ENCODE measurements around the gene SLC25A18. TPM values are rescaled to one million over a fixed set of nuclear protein-coding genes. Genes with fewer than 3 reads are reported as not detected.
"Not testable (repeated sequence)": the region's sequence is repeated elsewhere in the genome, so short reads cannot be mapped to it uniquely, and the experiment has no call there.

SLC25A18 gene
- total RNA-seq = not detected in 2 replicates

DNA sequence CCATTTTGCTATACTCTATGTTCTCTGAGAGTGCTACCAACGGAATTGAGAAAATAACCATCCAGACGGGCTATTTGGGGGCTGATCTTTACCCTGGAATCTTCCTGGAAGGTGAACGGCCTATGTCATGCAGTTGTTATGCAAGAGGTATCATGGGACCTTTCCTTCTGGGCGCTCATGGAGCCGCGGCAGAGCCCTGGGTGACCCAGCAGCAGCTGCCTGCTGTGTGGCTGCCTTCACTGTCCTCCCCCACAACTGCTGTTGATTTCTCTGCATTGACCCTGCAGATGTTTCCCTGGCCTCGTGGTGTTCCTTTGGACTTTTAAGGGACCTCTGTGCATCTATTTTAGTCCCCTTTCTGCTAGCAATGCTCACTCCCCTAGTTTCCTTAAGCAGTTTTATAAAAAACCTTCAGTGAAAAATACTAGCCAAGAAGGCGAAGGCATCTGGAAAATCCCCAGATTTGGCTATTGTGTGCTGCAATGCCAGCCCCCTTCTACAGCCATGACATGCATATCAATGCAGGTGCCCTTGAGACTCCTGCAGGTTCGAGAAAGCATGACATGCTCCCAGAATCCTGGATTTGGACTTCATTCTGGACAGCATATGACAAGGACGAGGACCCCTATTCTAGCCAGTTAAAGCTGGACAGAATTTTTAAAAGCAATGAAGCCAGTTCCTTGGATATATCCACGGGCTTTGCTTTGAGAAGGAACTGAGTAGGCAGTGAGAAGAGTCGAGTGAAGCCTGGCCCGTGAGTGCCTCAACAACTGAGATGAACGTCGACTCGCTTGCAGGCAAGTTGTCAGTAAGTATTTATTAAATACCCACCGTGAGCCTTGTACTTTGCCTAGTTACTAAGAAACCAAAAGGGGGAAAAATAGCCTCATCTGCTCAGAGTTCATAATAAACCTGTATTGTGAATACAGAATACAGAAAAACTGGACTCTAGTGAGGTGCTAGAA lies at the start of gene SLC25A18:
Gene SLC25A18 (plus strand): TSS at position 593 of the 965 bp plus-strand sequence. CDS start 16,447 bp downstream, outside the sequence.
- DNase-seq = no peak

GRCh38 chr22:17513612-17514011 lies 49.7 kb upstream of the SLC25A18 start:
- no peak for DNase-seq

DNA sequence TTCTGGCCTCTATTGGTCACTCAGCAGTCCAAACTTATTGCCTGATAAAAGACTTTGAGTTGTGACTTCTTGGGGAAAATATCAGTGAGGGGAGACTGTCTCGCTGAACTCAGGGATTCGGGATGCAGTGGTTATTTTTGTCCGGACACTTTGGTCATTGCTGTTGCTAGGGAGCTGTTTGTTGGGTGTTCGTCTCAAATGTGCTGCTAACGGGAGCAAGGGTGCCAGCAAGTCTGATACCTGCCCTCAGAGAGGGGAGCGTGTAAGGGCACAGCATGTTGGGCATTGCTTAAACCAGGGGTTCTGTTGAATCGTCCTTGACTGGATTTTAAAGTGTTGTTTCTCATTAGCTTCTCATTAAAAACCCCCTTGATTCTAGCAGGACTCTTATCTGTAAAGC lies 49.2 kb upstream of the SLC25A18 start:
- DNase-seq = no peak

GRCh38 chr22:17518406-17518805 lies 44.9 kb upstream of the SLC25A18 start:
- no peak for DNase-seq

DNA sequence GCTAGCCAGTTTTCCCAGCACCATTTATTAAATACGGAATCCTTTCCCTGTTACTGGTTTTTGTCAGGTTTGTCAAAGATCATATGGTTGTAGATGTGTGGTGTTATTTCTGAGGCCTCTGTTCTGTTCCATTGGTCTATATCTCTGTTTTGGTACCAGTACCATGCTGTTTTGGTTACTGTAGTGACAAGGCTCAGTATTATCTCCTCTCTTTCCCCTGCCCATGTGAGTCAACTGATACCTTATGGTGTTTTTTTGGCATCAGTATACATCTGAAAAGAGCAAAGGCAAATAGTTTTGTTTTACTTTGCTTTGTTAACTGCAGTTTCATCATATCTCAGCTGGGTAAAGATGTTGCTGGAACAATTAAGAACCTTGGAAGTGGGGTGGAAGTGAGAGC lies 41.3 kb upstream of the SLC25A18 start:
- not testable (repeated sequence) for DNase-seq

- no peak for DNase-seq
These were observed 39.4 kb upstream of the SLC25A18 start for GRCh38 chr22:17523925-17524324.

- no peak for DNase-seq
These were observed 27.0 kb upstream of the SLC25A18 start for GRCh38 chr22:17536269-17536668.

DNA sequence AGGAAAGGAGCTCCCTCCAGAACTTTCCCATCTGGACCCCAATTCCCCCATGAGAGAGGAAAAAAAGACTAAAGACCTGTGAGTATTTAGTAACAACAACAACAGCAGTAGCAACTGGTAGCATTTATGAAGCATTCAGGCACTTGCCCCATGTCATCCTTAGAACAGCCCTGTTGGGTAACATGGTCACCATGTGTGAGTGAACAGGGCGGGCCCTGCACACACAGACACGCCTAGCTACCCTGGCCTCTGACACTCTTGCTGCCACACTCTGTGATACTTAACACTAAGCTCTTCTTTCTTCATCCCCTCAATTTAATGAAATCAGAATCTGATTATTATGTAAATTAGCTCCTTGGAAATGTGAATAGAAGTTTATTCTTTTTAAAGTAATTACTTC lies 26.1 kb upstream of the SLC25A18 start:
- no peak for DNase-seq

DNA sequence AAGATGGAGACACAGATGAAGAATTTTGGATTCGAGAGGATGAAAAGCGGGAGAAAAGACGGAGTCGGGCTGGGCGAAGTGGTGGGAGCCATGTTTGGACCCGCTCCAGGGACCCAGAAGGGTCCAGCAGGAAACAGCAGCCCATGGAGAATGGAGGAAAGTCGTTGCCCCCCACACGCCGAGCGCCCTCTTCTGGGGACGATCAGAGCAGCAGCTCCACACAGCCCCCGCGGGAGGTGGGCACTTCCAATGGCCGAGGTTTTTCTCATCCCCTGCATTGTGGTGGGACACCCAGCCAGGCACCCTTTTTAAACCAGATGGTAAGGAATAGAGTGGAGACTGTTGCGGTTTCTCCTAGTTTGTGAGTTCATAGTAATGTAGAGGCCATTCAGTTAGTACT lies 22.8 kb upstream of the SLC25A18 start:
- no peak for DNase-seq

DNA sequence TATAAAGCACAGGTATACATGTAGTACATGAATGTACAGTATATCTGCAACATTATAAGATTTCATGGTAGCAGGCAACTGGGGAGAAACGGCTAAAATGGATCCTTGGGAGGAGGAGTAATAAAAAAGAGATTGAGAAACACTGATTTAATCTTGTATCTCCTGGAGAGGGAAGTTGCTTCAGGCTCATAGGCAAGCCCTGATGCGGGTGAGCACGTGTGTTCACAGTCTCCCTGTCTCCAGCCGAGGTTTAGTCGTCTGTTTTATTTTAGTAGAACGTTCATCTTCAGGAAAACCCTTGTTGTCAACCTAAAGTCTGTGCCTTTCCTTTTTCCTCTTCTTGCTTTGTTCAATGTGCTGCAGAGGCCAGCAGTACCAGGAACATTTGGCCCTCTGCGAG lies 21.8 kb upstream of the SLC25A18 start:
- no peak for DNase-seq

GRCh38 chr22:17542452-17542851 lies 20.8 kb upstream of the SLC25A18 start:
- no peak for DNase-seq

DNA sequence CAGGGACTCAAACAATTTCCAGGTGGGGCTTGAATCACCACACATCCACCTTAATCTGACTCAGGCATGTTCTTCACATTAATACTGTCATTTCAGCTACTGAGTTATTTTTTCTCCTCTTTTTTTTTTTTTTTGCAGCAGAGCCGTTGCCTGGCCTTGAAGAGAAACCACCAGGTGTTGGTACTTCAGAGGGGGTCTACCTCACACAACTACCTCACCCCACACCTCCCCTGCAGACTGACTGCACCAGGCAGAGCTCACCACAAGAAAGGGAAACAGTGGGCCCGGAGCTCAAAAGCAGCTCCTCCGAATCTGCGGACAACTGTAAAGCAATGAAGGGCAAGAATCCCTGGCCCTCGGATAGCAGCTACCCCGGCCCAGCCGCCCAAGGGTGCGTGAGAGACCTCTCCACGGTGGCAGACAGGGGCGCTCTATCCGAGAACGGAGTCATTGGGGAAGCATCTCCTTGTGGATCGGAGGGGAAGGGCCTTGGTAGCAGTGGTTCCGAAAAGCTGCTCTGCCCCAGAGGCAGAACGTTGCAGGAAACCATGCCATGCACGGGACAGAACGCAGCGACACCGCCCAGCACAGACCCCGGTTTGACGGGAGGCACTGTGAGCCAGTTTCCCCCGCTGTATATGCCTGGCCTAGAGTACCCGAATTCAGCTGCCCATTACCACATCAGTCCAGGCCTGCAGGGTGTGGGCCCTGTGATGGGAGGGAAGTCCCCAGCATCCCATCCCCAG lies 15.1 kb upstream of the SLC25A18 start:
- DNase-seq = no peak

- no peak for DNase-seq
These were observed 14.6 kb upstream of the SLC25A18 start for GRCh38 chr22:17548756-17549035.

DNA sequence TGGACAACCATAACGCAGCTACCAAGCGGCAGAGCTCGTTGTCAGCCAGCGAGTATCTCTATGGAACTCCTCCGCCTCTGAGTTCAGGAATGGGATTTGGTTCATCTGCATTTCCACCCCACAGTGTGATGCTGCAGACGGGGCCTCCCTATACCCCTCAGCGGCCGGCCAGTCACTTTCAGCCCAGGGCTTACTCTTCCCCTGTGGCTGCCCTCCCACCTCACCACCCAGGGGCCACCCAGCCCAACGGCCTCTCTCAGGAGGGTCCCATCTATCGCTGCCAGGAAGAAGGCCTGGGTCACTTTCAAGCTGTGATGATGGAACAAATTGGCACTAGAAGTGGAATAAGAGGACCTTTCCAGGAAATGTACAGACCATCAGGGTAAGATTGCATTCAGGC lies 14.1 kb upstream of the SLC25A18 start:
- DNase-seq = no peak

GRCh38 chr22:17549655-17550054 lies 13.6 kb upstream of the SLC25A18 start:
- no peak for DNase-seq

DNA sequence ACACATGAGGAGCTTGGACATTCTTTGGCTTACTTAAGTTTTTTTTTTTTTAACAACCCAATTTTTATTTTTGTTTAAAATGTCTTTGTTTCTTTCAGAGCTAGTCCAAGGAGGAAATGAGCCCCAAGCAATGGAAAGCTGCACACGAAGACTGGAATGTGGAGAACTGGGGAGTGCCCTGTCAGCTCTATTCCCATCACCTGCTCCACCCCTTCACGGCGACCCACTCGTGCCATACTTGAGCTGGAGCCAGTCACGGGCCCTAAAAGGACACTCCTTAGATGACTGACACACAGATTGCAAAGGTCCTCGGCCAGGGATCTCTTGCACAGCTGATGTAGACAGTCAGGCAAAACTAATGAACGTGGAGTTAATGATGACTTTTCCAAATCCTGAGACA lies 10.6 kb upstream of the SLC25A18 start:
- no peak for DNase-seq

- no peak for DNase-seq
These were observed 8.5 kb upstream of the SLC25A18 start for GRCh38 chr22:17554814-17555213.

DNA sequence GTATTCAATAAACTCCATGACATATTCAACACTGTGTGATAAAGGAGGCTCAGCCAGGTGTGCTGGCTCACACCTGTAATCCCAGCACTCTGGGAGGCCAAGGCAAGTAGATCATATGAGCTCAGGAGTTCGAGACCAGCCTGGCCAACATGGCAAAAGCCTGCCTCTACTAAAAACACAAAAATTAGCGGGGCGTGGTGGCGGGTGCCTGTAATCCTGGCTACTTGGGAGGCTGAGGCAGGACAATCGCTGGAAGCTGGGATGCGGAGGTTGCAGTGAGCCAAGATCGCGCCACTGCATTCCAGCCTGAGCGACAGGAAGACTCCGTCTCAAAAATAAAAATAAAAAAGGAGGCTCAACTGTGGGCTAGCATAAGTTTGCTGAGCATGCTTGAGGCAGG lies 4.1 kb upstream of the SLC25A18 start:
- DNase-seq = no peak

DNA sequence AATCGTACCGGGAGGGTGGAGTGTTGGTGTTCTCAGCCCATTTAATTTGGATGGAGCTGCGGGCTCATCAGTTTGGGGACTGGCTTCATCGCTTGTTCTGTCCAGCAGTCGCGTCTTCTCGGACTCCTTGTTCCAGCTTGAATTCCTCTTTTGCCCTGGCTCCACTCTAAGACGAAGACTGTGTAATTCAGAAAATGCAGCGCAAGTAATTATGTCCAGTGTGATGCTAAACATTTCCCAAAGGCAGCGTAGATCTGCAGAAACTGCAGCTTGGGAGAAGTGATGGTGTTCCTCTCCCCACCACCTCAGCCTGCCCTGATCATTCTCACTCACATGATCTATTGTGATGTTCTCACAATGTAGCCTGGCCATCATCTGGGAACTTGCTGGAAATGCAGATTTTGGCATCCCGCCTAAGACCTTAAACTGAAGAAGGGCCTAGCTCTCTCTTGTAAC lies 666 bp downstream of the SLC25A18 start:
- peak; percentile 15 for DNase-seq

- DNase-seq = not testable (repeated sequence)
These were observed 2.9 kb downstream of the SLC25A18 start for GRCh38 chr22:17566016-17566687.

- DNase-seq = no peak
These were observed 3.5 kb downstream of the SLC25A18 start for GRCh38 chr22:17566776-17567175.

DNA sequence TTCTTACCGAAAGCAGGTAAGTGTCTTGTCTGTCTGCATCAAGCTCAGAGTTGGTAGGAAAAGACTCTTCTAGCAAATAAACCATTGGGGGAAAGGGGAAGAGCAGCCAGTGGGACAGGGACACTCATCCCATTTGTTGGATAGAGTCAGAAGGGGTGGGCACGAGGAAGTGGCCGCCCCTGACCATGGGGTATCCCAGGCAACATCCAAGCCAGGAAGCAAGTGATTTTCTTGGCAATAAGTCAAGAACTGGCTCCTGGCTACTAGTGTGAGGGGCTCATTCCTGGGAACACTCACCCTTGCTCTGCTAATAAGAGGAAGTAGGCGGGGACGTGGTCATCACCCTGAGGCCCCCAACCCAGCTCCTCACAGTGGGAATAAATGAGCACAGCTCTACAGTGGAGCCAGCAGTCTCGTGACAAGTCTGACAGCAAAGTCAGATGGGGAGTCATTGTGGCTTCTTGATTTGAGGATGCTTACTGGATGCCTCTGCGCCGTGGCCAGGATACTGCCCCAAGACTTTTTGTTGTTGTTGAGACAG lies 6.7 kb downstream of the SLC25A18 start:
- DNase-seq = peak; percentile 46

Data from dermis blood vessel endothelial cell (primary cell).